Measurements from ENCODE around the gene LYST.

DNA sequence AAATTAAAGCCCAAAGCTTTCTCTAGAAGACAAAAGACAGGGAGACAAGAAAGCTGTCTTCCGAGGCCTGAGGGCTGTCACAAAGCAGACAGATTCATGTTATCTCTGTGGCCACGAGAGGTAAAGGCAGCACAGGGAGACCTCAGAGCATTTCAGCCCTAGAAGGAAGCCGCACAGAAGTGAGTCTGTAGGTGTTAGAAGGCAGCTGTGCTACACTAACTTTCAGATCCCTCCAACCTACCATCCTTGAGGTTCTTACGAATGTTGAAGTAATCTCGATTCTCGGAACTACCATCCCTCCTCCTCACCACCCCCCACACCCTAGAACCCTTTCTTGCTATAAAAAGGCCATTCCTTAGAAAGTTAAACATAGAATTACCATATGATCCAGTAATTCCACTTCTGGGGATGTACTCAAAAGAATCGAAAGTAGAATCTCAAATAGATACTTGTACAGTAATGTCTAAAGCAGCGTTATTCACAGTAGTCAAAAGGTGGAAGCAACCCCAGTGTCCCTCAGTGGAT, 21.5 kb upstream of the LYST start:
- TF ChIP-seq, protein P1, sequence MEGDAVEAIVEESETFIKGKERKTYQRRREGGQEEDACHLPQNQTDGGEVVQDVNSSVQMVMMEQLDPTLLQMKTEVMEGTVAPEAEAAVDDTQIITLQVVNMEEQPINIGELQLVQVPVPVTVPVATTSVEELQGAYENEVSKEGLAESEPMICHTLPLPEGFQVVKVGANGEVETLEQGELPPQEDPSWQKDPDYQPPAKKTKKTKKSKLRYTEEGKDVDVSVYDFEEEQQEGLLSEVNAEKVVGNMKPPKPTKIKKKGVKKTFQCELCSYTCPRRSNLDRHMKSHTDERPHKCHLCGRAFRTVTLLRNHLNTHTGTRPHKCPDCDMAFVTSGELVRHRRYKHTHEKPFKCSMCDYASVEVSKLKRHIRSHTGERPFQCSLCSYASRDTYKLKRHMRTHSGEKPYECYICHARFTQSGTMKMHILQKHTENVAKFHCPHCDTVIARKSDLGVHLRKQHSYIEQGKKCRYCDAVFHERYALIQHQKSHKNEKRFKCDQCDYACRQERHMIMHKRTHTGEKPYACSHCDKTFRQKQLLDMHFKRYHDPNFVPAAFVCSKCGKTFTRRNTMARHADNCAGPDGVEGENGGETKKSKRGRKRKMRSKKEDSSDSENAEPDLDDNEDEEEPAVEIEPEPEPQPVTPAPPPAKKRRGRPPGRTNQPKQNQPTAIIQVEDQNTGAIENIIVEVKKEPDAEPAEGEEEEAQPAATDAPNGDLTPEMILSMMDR (conservative IDR thresholded peaks at IDR 0.05; ENCODE audit: low read length): no peak
- no peak for TF ChIP-seq EZH2phosphoT487 (IDR thresholded peaks at IDR 0.05; ENCODE audit: borderline replicate concordance)
